GM23248 (cell line): ENCODE data around the gene TBC1D30. TPM values are rescaled to one million over a fixed set of nuclear protein-coding genes. Genes with fewer than 3 reads are reported as not detected.

Experiments used
- DNase-seq: peaks from one replicate; pipeline ENCODE4 v3.0.0-alpha.2; 2015
- H2AFZ ChIP-seq: fragments of 200-600 bp; sonication (generic); 2 replicates; pipeline ENCODE4 v1.6.1; 2016; ENCODE audit warnings: antibody characterized with exemption
- H3F3A ChIP-seq: fragments of 200-600 bp; sonication (generic); 2 replicates; pipeline ENCODE4 v1.6.1; 2016; ENCODE audit warnings: mild to moderate bottlenecking, antibody characterized with exemption, mixed run types; ENCODE audit not compliant: insufficient read depth
- H3K27ac ChIP-seq: fragments of 200-600 bp; sonication (generic); 2 replicates; pipeline ENCODE4 v1.5.1; 2016; ENCODE audit warnings: mild to moderate bottlenecking
- H3K27me3 ChIP-seq: fragments of 200-600 bp; sonication (generic); replicated peaks from 2 replicates; pipeline ENCODE4 v1.6.1; 2016; ENCODE audit warnings: mild to moderate bottlenecking; ENCODE audit not compliant: insufficient read depth
- H3K36me3 ChIP-seq: fragments of 200-600 bp; sonication (generic); 2 replicates; pipeline ENCODE4 v1.6.1; 2016; ENCODE audit warnings: low read depth, mild to moderate bottlenecking
- H3K4me1 ChIP-seq: fragments of 200-600 bp; sonication (generic); 2 replicates; pipeline ENCODE4 v1.6.1; 2016; ENCODE audit warnings: mild to moderate bottlenecking; ENCODE audit not compliant: insufficient read depth
- H3K4me2 ChIP-seq: fragments of 200-600 bp; sonication (generic); one replicate; pipeline ENCODE4 v1.6.1; 2016; ENCODE audit warnings: mild to moderate bottlenecking; ENCODE audit not compliant: unreplicated experiment
- H3K4me3 ChIP-seq: fragments of 200-600 bp; sonication (generic); 2 replicates; pipeline ENCODE4 v1.5.1; 2016; ENCODE audit warnings: mild to moderate bottlenecking
- H3K79me2 ChIP-seq: fragments of 200-600 bp; sonication (generic); 2 replicates; pipeline ENCODE4 v1.6.1; 2016; ENCODE audit warnings: mild to moderate bottlenecking; ENCODE audit not compliant: insufficient read depth
- H3K9ac ChIP-seq: fragments of 200-600 bp; sonication (generic); 2 replicates; pipeline ENCODE4 v1.6.1; 2016; ENCODE audit warnings: mild to moderate bottlenecking
- H3K9me2 ChIP-seq: fragments of 200-600 bp; sonication (generic); 2 replicates; pipeline ENCODE4 v1.6.1; 2016; ENCODE audit warnings: mixed run types, mild to moderate bottlenecking, moderate library complexity; ENCODE audit not compliant: insufficient read depth
- H3K9me3 ChIP-seq: fragments of 200-600 bp; sonication (generic); one replicate; pipeline ENCODE4 v1.6.1; 2017; ENCODE audit warnings: low read depth
- H4K20me1 ChIP-seq: fragments of 200-600 bp; sonication (generic); 2 replicates; pipeline ENCODE4 v1.6.0; 2016; ENCODE audit not compliant: insufficient read depth
- EZH2 ChIP-seq: fragments of 200-600 bp; sonication (generic); IDR thresholded peaks from 2 replicates; pipeline ENCODE4 v1.6.1; 2018; ENCODE audit warnings: antibody characterized with exemption, mild to moderate bottlenecking; ENCODE audit not compliant: insufficient read depth, poor library complexity, severe bottlenecking
- EZH2phosphoT487 ChIP-seq: fragments of 200-600 bp; sonication (generic); IDR thresholded peaks from 2 replicates; pipeline ENCODE4 v1.6.1; 2018; ENCODE audit warnings: antibody characterized with exemption, moderate library complexity, mild to moderate bottlenecking, low read depth; ENCODE audit not compliant: insufficient read depth
- WGBS, 2 experiments: methylation state at CpG; one replicate each; pipeline ENCODE4 v1.1.6; 2015 to 2017; ENCODE audit warnings: low lambda C conversion rate in 2 of 2, low coverage in 1 of 2; ENCODE audit errors: missing lambda C conversion rate in 2 of 2; 5-methylcytosine and 5-hydroxymethylcytosine counted together
- in situ Hi-C: fragments of 300-500 bp; cut with MboI; formaldehyde crosslinking; loops from 2 replicates; pipeline ENCODE4 v1.15.0; 2020
- polyA plus RNA-seq: library from polyadenylated mRNA; unstranded; fragments of >200 nt; fragmentation: Nextera tagmentation; extraction: Ambion mirVana; gene quantifications from 2 replicates; pipeline ENCODE4 v1.2.1, GENCODE V29; 2016
- total RNA-seq: library from RNA; depleted of rRNA; stranded (reverse); fragments of >200 nt; shearing (Covaris generic); gene quantifications from 2 replicates; pipeline ENCODE4 v1.2.3, GENCODE V29; 2014

Gene TBC1D30
- total and polyA plus RNA-seq, 2 experiments from 2014 or later, result 0.49 TPM; not detected in 1

GRCh38 chr12:64828713-64829112 lies 4.3 kb downstream of the TBC1D30 start:
- 28 to 30% methylated on average over 6 of the region's 6 CpGs for WGBS, 2 experiments
- in situ Hi-C loops, result no loop called here
- no peaks in the 10 kb centered on the region for H3K36me3 ChIP-seq
- no peaks in the 10 kb centered on the region for H3K79me2 ChIP-seq
- no peak overlapping the region for H3K4me2 ChIP-seq
- peaks cover 45% of the 10 kb centered on the region for H3K27me3 ChIP-seq
- H4K20me1 ChIP-seq, result no peaks in the 10 kb centered on the region; the same call in 1 of the 2 replicates
- H3K4me1 ChIP-seq, result no peaks in the 10 kb centered on the region
- H3K9me3 ChIP-seq, result no peaks in the 10 kb centered on the region
- H3K27ac ChIP-seq, result no peak overlapping the region
- H2AFZ ChIP-seq, result no peak overlapping the region
- H3K9ac ChIP-seq, result no peak overlapping the region
- no peak overlapping the region for H3K4me3 ChIP-seq
- no peak for DNase-seq
- H3F3A ChIP-seq, result no peaks in the 10 kb centered on the region
- TF ChIP-seq EZH2phosphoT487 (no peak), EZH2 (no peak)
- no peaks in the 10 kb centered on the region for H3K9me2 ChIP-seq

DNA sequence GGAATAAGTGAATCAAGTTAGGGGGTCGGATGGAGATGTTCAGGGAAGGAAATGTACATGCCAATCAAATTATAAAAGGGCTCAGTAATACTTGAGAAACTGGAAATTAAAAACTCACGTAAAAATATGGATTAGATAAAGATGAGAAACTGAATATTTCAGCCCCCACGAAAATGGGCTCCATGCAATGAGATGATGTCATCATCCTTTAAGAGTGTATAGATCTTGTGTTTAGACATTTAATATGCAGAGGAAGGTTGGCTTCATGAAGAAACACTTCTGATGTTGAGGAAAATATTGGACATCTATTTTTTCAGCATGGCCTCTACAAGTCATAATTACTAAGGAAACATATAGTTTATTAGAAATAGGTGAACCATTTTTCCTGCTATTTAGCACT lies 9.5 kb downstream of the TBC1D30 start:
- Histone ChIP-seq H3K27ac (no peak overlapping the region), H3F3A (no peaks in the 10 kb centered on the region), H3K9me3 (no peaks in the 10 kb centered on the region), H2AFZ (no peak overlapping the region), H3K4me3 (no peak overlapping the region), H3K79me2 (no peaks in the 10 kb centered on the region), H3K9ac (no peak overlapping the region), H3K9me2 (no peaks in the 10 kb centered on the region), H3K27me3 (peaks cover 12% of the 10 kb centered on the region), H3K4me2 (no peak overlapping the region), H3K4me1 (no peaks in the 10 kb centered on the region), H4K20me1 (no peaks in the 10 kb centered on the region; the same call in 1 of the 2 replicates), H3K36me3 (no peaks in the 10 kb centered on the region)
- WGBS, 2 experiments, result 20 to 35% methylated on average over 3 of the region's 3 CpGs
- TF ChIP-seq EZH2phosphoT487 (no peak), EZH2 (no peak)
- in situ Hi-C loops, result no loop called here
- no peak for DNase-seq

- 66% methylated on average over 4 of the region's 4 CpGs for WGBS, 2 experiments
- Histone ChIP-seq H3K9me2 (no peaks in the 10 kb centered on the region), H3K79me2 (no peaks in the 10 kb centered on the region), H2AFZ (no peak overlapping the region), H3K4me3 (no peak overlapping the region), H3F3A (no peaks in the 10 kb centered on the region), H3K27ac (no peak overlapping the region), H3K9me3 (no peaks in the 10 kb centered on the region), H3K36me3 (no peaks in the 10 kb centered on the region), H3K27me3 (peaks cover 11% of the 10 kb centered on the region), H3K4me2 (no peak overlapping the region), H4K20me1 (no peaks in the 10 kb centered on the region; the same call in 1 of the 2 replicates), H3K4me1 (no peaks in the 10 kb centered on the region), H3K9ac (no peak overlapping the region)
- no peak for DNase-seq
- TF ChIP-seq EZH2 (no peak), EZH2phosphoT487 (no peak)
- in situ Hi-C loops, result no loop called here
Measured at GRCh38 chr12:64835901-64836300, 11.5 kb downstream of the TBC1D30 start.

DNA sequence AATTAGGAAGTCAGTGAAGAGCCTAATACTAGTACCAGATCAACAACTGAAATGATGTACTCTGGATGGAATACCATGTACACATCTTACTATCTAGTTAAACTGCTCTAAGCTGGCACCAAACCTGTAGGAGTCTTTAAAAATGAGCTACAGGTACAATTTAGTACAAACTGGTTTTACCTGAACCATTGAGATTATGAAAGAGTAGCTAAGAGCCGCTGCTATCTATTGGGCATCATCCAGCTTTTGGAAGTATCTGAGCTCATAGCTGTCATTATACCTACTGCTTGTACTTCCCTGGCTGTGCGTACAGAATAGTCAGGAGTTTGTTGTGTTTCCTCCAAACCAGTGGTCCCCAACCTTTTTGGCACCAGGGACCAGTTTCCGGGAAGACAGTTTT lies 12.4 kb downstream of the TBC1D30 start:
- no peaks in the 10 kb centered on the region for H3K9me2 ChIP-seq
- no peak for TF ChIP-seq EZH2
- TF ChIP-seq EZH2phosphoT487, result no peak
- 71 to 79% methylated on average over 3 of the region's 3 CpGs for WGBS, 2 experiments

GRCh38 chr12:64837427-64837826 lies 13.0 kb downstream of the TBC1D30 start:
- Histone ChIP-seq H3K27me3 (peaks cover 9% of the 10 kb centered on the region), H4K20me1 (no peaks in the 10 kb centered on the region; the same call in 1 of the 2 replicates), H3K79me2 (no peaks in the 10 kb centered on the region), H2AFZ (no peak overlapping the region), H3K4me3 (no peak overlapping the region), H3K4me2 (no peak overlapping the region), H3K36me3 (no peaks in the 10 kb centered on the region), H3K9me3 (no peaks in the 10 kb centered on the region), H3F3A (no peaks in the 10 kb centered on the region), H3K9me2 (no peaks in the 10 kb centered on the region), H3K27ac (no peak overlapping the region), H3K4me1 (no peaks in the 10 kb centered on the region), H3K9ac (no peak overlapping the region)
- WGBS, 2 experiments, result 64 to 65% methylated on average over 8 of the region's 8 CpGs
- in situ Hi-C loops, result no loop called here
- DNase-seq, result no peak
- TF ChIP-seq EZH2 (no peak), EZH2phosphoT487 (no peak)

More for the DNA sequence above, 12.4 kb downstream of the TBC1D30 start:
- Histone ChIP-seq H3F3A (no peaks in the 10 kb centered on the region), H3K4me3 (no peak overlapping the region), H3K4me2 (no peak overlapping the region), H3K27ac (no peak overlapping the region), H3K4me1 (no peaks in the 10 kb centered on the region), H3K79me2 (no peaks in the 10 kb centered on the region), H3K27me3 (peaks cover 9% of the 10 kb centered on the region), H2AFZ (no peak overlapping the region), H4K20me1 (no peaks in the 10 kb centered on the region; the same call in 1 of the 2 replicates), H3K36me3 (no peaks in the 10 kb centered on the region), H3K9me3 (no peaks in the 10 kb centered on the region), H3K9ac (no peak overlapping the region)
- in situ Hi-C loops, result no loop called here
- no peak for DNase-seq
